Stimulated activated CD4-positive, alpha-beta T cell treated with anti-CD3 and anti-CD28 coated beads, Interleukin-12 subunit alpha, Interleukin-12 subunit beta, amount 100 ng/mL, for 24 hours (primary cell): ENCODE measurements around the gene KCNQ1OT1.

Source experiments
- DNase-seq, 2 experiments: peaks; one replicate each; pipeline ENCODE4 v3.0.0-alpha.2; 2020; ENCODE audit warnings: low read depth in 2 of 2

Gene KCNQ1OT1

DNA sequence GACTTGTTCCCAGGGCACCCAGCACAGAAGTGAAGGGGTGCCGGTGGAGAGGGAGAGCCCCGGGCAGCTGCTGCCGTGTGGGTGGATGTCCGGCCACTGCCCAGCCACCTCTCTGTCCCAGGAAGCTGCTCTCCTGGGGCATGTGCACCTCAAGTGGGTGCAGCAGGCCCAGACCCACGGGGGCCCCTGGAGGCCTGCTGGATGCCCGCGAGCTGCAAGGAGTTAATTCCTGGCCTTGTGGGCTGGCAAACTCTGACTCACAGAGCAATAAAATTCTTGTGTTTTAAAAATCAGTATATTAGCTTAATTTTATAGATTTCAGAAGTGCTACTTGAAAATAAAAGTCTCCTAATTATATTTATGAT is 37.4 kb upstream of the KCNQ1OT1 start:
- no peak for DNase-seq

DNA sequence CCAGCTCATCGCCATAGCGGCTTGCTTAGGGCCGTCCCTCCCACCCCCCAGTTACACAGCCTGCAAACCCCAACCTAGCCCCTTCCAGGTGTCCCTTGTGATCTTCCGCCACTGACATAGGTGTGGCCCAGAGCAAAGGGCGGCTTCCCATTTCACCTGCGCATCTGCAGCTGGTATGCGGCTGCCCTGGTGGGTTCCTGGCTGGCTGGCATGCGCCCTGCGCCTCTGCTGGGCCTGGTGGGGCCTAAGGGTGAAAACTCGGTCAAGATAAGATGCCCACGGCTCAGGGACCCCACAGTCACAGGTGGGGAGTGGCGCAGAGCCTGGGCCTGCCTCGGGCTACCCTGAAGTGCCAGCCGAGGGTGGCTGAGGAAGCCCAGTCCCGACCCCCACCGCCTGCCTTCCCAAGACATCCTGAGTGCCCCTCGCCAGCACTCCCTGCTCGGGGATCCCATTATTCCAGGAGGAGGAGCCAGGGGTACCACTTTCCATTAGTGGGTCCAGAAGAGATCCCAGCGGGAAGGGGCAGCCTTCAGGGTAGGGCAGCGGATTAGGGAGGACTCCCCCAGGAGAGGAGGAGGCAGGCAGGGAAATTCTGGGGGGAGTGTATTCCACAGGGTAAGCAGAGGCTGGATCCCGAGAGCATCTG is 36.9 kb upstream of the KCNQ1OT1 start:
- no peak for DNase-seq

DNA sequence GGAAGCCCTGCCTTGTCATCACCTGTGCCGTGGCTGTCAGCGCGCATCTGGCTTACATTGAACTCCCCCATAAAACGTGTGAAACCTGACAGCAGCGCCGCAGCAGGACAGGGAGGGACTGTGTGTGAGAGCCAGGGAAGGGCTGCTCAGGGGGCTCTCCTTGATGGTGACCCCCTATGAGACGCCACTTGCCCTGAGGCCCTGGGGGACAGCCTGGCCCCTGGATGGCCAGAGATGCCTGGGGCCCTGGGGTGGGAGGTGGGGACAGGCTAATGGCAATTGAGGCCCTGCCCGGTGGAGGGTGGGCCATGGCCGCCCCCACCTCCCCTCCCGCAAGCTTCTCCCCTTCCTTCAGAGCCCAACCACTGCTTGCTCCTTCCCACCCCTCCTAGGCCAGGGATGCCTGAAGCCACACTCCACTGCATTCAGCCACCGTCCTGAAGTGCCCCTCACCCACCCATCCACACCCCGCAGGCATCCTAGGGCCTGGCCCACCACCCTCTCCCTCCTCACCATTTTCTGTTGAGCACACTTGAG is 35.3 kb upstream of the KCNQ1OT1 start:
- DNase-seq = no peak

DNA sequence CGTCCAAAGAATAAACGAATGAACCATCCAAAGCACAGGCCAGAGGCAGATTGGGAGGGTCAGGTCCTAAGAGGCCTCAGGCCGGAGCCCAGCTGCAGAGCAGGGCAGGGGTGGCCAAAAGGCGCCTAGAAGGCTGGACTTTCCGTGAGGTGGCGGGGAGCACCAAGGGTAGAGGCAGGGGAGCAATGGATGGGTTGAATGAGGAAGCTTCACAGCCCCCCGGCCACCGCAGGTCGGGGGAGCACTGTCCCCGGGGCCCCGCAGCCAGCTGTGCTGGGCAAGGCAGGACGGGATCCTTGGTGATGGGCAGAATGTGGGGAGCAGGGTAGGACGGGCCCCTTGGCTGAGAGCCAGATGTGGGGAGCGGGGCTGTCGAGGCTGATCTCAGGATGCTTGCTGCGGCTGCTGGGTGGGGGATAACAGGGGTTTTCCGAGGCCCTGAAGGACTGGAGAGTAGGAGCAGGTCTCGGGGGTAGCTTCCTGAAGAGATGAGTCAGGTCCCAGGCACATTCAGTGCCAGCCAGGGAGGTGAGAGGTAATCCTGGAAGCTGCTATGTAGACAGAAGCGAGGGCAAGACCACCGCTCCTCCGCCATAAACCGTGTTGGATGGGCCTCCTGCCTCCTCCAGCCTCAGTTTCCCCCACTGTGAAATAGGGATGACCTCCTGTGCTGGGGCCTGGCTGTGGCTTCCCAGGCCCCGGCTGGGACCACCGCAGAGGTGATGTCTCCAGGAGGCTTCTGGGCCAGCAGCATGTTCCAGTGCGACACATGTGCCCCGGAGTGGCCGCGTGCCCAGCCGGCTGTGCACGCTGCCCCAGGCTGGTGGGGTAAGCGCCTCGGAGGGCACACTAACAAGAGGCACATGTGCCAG is 34.6 kb upstream of the KCNQ1OT1 start:
- DNase-seq = no peak

DNA sequence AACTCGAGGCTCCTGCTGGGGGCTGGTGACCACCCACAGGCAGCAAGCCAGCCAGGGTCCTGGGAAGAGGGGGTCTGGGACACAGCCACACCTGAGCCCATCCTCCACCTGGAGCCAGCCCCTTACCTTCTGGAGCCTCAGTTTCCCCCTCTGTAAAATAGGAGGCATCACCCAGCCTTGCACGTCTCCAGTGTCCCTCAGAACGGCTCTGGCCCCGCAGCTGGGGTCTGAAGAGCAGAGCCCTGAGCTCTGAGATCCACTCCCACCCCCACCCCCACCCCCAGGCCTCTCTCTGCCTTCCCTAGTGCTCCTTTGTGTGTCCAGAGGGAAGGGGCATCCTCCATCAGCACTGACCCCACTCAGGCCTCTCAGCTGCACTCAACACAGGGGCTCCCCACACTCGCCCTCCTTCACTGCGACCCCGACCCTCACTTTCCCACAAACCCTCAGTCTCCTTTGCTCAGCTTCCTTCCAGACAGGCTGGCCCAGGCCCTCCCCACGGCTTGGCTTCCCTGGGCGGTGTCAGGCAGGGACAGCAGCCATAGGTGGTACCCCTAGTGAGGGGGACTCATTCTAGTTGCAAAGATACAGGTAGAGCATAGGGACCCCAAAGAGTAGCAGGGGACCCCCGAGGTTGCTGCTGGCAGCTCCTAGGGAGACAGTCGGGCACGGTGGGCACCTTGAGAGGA is 33.3 kb upstream of the KCNQ1OT1 start:
- no peak for DNase-seq

DNA sequence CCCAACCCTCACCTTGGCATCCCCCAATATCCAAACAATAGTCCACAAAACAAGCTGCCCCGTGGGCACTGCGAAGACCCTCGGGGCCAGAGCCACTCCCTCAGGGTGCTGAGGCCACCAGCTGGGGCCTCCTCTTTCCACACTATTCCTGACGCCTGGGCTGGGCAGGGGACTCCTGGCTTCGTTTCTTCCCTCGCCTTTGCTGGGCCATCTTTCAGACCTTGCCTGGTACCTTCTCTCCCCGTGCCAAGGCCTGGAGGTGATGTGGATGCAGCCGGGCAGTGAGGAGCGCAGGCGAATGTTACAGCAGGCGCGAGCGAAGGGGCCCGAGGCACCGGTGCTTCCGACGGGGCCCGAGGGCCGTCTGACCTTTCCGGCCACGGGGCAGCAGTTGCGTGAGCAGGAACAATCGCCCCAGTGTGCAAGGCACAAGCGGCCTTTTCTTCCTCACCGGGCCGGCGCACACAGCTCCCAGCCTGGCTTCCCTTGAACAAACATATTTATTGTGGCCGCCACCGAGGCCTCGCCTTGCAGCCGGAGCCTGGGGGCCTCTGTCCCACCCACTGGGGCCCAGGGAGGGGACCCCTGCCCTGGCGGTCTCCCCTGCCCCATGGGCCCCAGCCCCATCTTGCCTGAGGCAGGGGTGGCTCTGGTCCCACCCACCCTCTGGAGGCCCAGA is 32.6 kb upstream of the KCNQ1OT1 start:
- DNase-seq = no peak

DNA sequence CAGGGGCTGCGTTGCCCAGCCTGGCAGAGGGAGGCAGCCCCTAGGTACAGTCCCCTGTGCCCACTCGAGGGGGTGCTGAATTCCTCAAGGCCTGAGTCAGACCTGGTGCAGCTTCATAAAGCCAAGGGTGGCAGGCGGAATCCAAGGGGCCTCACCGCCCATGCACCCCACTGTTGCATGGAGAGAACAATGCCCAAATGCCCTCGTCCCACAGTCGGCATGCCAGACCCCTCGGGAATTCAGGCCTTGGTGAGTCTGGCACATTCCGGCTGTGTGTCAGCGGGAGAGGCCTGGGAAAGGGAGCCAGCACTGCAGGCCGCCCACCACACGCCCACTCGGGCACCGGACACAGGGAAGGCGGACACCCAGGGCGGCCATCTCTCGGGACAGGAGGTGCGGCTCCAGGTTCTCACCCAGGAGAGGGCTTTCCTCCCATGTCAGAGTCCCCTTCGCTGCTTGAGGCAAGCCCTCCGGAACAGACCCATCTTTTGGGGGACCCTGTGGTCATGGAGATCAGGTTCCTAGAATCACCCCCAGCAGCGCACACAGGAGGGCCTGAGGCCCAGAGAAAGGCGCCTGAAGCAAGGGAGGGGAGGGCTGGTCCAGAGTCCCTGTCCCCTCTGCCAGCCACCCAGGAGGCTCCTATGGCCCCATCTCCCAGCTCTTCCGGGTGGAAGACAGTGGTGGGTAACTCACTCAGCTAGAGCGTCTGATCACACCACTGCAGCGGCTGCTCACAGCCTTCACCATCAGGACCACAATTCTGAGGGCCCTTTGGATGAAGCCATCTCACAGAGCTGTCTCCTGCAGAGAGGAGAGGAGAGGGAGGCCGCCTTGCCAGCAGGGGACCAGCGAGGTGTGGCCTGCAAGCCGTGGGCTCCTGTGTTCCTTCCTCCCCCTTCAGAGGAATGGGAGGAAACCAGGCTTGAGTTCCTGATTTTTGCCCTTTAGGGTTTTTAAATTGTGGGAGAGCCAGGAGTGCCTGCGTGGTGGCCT is 31.6 kb upstream of the KCNQ1OT1 start:
- DNase-seq = no peak

DNA sequence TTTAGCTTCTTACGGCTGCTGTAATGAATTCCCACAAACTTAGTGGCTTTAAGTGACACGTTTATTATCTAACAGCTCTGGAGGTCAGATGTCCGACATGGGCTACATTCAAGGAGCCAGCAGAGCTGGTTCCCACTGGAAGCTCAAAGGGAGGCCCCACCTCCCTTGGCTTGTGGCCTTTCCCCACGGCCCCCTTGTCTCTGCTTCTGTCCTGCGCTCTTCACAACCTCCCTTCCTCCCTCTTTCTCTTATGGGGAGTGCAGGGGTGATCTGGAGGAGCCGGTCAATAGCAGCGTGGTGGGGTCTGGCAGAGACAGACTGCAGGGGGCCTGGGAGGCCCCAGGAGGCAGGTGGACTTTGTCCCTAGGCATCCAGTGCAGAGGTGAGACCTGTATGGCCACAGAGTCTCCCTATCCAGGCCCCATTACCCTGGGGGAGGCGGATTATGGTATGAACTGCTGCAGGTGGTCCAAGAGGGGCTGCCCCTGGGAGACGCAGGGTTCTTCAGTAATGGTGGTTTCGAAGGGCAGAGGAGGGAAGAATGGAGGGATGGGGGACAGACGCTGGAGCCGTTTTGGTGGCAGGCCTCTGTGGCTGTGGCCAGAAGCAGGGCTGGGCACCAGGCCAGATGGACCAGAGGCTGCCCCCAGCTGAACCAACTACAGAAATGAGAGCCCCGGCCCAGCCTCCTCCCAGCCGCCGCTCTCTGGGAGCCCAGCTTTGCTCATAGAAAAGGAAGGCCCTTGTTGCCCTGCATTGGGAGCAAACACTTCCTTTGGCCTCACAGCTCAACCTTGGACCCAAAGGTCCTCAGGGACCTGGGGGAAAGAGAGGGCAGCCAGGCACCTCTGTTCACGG is 30.7 kb upstream of the KCNQ1OT1 start:
- DNase-seq = no peak

DNA sequence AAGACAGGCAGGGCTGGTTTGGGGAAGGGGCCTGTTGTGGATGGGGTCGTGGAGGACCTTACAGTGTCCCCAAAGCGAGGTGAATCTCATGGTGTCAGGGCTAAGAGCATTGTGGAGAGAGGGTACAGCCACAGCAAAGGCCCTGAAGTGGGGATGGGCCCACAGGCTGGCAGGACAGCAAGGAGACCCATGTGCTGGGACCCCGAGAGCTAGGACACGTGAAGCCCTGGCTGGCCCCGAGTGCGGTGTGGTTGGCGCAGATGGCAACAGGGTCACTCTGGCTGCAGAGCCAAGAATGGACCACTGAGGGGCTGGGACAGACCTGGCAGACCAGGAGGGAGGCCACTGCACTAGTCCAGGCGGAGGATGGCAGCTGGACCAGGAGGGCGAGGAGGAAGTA is 30.0 kb upstream of the KCNQ1OT1 start:
- no peak for DNase-seq

DNA sequence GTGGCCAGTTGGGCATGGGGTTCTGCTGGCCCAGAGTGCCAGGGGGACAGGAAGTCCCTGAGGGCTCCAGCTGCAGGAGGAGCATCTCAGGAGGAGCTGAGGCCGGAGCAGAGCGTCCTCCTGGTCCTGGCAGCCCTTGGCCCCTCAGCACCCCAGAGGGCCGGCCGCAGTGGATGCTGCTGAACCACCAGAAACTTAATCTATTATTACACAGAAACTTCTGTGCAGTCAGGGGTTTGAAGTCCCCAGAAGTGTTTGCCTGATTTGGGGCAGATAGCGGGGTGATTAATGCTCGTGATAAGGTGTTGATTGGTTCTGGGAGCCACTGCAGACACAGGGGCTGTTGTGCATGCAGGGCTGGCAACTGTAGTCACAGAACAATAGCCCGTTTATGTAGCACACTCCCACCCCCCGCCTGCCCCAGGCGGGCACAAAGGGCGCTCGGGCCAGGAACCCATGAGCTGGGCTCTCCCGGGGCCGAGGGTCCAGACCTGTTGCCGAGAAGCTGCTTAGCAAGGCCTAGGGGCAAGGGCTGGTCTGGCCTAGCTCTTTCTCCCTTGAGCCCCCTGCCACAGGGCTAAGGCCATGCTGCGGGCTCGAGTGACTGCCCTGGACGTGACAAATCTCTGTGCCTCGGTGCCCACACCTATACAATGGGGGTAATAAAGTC is 29.0 kb upstream of the KCNQ1OT1 start:
- no peak for DNase-seq

DNA sequence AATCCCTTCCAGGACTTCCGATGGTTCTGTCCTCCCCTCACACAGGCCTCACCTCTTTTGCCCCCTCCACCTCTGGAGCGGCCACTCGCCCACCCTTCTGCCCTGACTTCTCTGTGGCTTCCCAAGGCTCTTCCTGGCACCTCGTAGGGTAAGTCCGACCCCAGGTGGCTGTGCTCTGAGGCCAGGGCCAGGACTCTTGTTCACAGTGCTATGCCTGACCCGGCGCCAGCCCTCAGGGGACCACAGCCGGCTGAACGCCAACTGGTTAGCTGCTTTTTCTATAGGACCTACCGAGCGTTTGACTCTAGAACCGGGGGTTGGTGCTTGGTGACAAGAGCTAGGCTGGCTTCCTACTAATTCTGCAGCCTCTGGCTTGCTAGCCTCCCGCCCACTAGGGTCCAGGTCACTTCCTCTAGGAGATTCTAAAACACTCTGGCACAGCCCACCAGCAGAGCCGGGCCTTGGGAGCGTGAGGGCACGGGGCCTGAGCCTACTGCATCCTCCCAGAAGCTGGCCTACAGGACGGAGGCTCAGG is 28.4 kb upstream of the KCNQ1OT1 start:
- no peak for DNase-seq

DNA sequence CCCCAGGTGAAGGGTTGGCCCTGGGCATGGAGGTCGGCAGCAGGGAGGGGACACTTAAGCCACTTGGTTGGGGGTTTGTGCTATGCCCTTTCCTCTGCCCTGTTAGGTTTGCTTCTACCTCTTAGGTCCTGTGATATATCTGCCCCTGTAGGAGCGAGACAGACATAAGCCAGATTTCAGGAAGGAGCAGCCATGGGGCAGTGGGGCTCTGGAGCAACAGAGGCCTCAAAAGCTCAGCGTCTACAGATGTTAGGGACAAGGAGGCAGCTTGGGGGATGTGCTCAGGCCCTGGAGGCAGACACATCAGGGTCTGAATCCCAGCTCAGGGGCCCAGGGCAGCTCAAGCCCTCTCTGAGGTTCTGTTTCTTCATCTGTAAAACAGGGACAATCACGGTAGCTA is 27.2 kb upstream of the KCNQ1OT1 start:
- no peak for DNase-seq

DNA sequence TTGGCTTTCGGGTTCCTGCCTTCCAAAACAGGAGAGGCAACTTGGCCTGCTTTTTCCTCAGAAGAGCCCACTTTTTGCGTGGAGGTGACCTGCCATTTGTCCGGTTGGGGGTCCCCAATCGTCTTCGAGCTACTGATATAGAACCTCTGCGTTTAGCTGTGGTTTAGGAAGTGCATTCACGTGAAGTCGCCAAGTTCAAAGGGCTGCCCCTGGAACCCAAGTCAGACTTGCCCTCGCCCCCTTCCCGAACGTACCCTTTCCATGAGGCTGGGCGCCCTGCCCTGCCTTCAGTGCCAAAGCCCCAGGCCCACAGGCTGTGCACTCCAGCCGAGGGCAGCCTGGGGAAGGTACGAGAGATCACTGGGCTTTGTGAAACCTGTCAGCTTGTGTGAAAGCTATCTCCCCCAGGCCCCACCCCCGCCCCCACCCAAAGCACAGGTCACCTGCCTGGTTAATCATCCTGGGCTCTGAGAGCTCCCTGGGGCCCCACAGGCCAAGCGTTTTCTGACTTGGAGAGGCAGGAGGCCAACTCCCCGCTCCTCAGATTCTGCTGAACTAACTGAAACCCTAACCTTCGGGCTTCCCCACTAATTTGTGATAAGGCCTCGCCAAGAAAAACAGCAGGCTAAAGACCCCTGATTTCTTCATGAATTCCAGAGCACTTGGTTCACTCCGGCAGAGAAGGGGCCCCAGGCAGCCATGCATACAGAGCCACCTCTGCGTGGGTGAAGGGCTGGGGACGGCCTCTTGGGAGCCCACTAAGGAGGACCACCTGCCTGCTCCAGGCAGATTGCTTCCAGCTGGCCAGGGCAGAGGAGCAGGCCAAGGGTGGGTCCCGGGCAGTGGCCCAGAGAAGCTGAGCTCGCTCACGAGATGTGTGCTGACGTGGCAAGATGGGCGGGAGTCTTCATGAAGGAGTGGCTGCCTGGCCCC is 25.8 kb upstream of the KCNQ1OT1 start:
- DNase-seq = no peak

DNA sequence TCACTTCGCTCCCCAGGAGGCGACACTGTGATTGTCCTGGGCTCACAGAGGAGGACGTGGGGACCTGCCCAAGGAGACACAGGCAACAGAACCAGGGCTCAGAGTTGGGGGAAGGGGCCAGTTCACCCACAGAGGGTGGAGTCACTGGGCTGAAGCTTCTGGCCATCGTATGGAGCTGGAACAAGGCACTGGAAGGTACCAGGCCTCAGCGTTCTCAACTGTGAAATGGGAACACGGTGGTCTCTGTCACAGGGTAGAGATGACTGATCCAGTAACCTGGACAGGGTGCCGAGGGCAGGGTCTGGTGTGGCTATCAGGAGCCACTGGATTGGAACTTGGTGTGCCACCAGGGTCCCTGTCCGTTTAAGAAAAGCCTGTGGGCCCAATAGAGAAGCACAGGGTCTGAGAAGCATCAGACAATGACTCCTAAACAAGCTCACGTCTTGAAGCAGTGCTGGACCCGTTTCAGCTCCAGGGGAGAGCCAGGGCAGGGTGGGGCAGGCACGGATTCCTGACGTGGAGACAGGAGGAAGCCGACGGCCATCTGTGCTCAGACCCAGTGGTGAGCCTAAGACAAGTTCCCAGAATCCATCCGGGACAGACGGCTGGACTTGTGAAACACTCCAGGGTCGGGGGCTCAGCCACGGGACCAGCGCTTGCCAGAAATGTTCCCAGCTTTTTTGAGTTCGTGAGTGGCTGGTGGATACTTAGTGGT is 25.0 kb upstream of the KCNQ1OT1 start:
- DNase-seq = no peak

DNA sequence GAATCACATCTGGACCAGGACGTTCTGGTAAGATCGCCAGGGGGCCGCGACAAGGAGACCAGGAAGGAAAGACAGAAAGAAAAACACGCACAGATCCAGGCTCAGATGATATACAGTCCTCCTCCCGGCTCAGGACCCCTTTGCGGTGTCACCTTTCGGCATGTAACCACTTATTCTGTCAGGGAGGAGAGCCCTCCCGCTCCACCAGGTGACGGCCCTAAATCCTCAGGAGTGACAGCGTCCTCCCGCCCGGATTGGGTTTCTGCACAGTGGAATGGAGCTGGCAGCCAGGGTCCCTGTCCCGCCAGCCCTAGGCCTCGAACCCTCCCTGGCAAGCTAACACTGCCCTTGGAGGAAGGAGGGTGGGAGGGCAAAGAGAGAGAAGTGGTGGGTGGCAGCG is 24.3 kb upstream of the KCNQ1OT1 start:
- no peak for DNase-seq

DNA sequence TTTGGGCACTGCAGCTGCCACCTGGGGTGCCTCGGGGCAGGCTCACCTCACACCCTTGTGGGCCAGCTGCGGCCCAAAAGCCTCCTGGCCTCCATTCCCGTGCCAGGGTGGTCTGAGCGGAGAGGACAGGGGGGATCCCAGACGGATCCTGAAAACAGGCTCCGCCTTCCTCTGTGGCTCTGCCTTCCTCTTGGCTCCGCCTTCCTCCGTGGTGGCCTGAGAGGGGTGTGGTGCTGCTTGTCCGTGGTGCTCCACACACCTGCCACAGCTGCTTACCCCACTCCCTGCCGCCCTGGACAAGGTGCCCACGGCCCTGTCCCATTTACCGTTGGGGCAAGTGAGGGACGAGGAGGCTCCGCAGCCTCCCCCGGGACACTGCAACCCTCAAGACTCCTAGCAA is 23.2 kb upstream of the KCNQ1OT1 start:
- no peak for DNase-seq

DNA sequence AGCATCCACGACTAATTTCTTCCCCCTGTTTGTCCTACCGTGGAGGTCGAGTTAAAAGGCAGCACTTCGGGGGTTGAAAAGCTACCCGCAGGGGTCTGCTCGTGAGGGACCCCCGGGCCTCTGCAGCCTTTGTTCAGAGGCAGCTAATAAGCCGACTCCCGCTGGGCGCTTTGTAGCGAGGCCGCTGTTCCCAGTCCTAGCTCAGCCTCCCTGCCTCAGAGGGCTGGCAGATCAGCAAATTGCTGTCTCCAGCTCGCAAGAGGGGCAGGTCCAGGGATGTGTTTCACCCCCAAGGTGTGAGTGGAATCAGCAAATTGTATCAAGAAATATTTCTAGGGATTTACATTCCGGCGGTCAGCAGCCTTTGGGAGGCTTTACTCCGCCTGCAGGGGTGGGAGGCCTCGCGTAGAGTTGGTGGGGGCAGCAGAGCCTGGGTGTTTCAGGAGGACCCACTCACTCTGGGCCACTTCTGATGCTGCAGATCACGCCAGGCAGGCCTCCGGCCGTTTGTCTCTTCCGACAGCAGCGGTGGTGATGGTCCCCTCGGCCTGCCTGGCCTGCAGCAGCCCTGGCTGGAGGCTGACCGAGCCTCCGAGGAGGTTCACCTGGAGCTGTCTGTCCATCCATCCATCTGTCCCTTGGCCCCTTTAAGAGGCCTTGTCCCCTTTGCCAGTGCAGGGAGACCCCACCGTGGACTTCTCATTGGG is 21.6 kb upstream of the KCNQ1OT1 start:
- DNase-seq = no peak
